ENCODE data around the gene GUCD1.

- TF ChIP-seq POLR2AphosphoS5 (IDR thresholded peaks at IDR 0.05; ENCODE audit: control insufficient read depth, insufficient read depth, low read depth, low read length) (no peak), RBM14 (IDR thresholded peaks at IDR 0.05; ENCODE audit: borderline replicate concordance, insufficient read depth, low read depth, low read length) (no peak), EZH2 (IDR thresholded peaks at IDR 0.05; ENCODE audit: borderline replicate concordance, low read depth, low read length) (no peak), CTCF (IDR thresholded peaks at IDR 0.05 in 2 of 3, conservative IDR thresholded peaks at IDR 0.05 in 1 of 3; ENCODE audit: insufficient read depth in 2 of 3, low read depth in 1 of 3, low read length in 3 of 3) (no peak), ZNF274 (IDR thresholded peaks at IDR 0.05; ENCODE audit: borderline replicate concordance, low read depth, low read length) (no peak), GABPB2 (CRISPR knock-in tag; conservative IDR thresholded peaks at IDR 0.05) (no peak), DMBX1 (CRISPR knock-in tag; IDR thresholded peaks at IDR 0.05; ENCODE audit: borderline replicate concordance) (no peak)
- TF ChIP-seq, protein P1, sequence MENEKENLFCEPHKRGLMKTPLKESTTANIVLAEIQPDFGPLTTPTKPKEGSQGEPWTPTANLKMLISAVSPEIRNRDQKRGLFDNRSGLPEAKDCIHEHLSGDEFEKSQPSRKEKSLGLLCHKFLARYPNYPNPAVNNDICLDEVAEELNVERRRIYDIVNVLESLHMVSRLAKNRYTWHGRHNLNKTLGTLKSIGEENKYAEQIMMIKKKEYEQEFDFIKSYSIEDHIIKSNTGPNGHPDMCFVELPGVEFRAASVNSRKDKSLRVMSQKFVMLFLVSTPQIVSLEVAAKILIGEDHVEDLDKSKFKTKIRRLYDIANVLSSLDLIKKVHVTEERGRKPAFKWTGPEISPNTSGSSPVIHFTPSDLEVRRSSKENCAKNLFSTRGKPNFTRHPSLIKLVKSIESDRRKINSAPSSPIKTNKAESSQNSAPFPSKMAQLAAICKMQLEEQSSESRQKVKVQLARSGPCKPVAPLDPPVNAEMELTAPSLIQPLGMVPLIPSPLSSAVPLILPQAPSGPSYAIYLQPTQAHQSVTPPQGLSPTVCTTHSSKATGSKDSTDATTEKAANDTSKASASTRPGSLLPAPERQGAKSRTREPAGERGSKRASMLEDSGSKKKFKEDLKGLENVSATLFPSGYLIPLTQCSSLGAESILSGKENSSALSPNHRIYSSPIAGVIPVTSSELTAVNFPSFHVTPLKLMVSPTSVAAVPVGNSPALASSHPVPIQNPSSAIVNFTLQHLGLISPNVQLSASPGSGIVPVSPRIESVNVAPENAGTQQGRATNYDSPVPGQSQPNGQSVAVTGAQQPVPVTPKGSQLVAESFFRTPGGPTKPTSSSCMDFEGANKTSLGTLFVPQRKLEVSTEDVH (IDR thresholded peaks at IDR 0.05; ENCODE audit: low read depth, partially characterized antibody) = no peak
These were observed 35.7 kb upstream of the GUCD1 start for GRCh38 chr22:24590596-24591173.
